ENCODE measurements around the gene CYTH1.

CYTH1 gene

GRCh38 chr17:78797213-78797612 lies 15.1 kb upstream of the CYTH1 start:
- H3K4me1 ChIP-seq (ENCODE audit: insufficient read depth, poor library complexity, severe bottlenecking) = peaks cover under 1% of the 10 kb centered on the region
- no peak overlapping the region for H3K4me3 ChIP-seq (ENCODE audit: severe bottlenecking)
- no peak overlapping the region for H3K27ac ChIP-seq (ENCODE audit: poor library complexity, severe bottlenecking)
- H3K27me3 ChIP-seq (ENCODE audit: insufficient read depth, poor library complexity, severe bottlenecking) = no peaks in the 10 kb centered on the region
- TF ChIP-seq CTCF (IDR thresholded peaks at IDR 0.05; ENCODE audit: poor library complexity, severe bottlenecking) = no peak
- no peaks in the 10 kb centered on the region for H3K9me3 ChIP-seq (ENCODE audit: severe bottlenecking)
- DNase-seq (ENCODE audit: low spot score) (no peak), ATAC-seq (ENCODE audit: low read depth) (no peak)
- peaks cover 66% of the 10 kb centered on the region for H3K36me3 ChIP-seq (ENCODE audit: low read depth)

GRCh38 chr17:78796517-78796900 lies 14.4 kb upstream of the CYTH1 start:
- Histone ChIP-seq H3K27ac (ENCODE audit: poor library complexity, severe bottlenecking) (no peak overlapping the region), H3K4me1 (ENCODE audit: insufficient read depth, poor library complexity, severe bottlenecking) (peaks cover 7% of the 10 kb centered on the region), H3K27me3 (ENCODE audit: insufficient read depth, poor library complexity, severe bottlenecking) (no peaks in the 10 kb centered on the region), H3K4me3 (ENCODE audit: severe bottlenecking) (no peak overlapping the region), H3K36me3 (ENCODE audit: low read depth) (peaks cover 64% of the 10 kb centered on the region), H3K9me3 (ENCODE audit: severe bottlenecking) (no peaks in the 10 kb centered on the region)
- no peak for TF ChIP-seq CTCF (IDR thresholded peaks at IDR 0.05; ENCODE audit: poor library complexity, severe bottlenecking)
- DNase-seq (ENCODE audit: low spot score) = no peak
- ATAC-seq (ENCODE audit: low read depth) = no peak

GRCh38 chr17:78795861-78796516 lies 13.9 kb upstream of the CYTH1 start:
- H3K4me1 ChIP-seq (ENCODE audit: insufficient read depth, poor library complexity, severe bottlenecking) = peaks cover 10% of the 10 kb centered on the region
- TF ChIP-seq CTCF (IDR thresholded peaks at IDR 0.05; ENCODE audit: poor library complexity, severe bottlenecking) = no peak
- peaks cover 59% of the 10 kb centered on the region for H3K36me3 ChIP-seq (ENCODE audit: low read depth)
- no peak overlapping the region for H3K27ac ChIP-seq (ENCODE audit: poor library complexity, severe bottlenecking)
- H3K4me3 ChIP-seq (ENCODE audit: severe bottlenecking) = no peak overlapping the region
- DNase-seq (ENCODE audit: low spot score) = no peak
- H3K9me3 ChIP-seq (ENCODE audit: severe bottlenecking) = no peaks in the 10 kb centered on the region
- H3K27me3 ChIP-seq (ENCODE audit: insufficient read depth, poor library complexity, severe bottlenecking) = no peaks in the 10 kb centered on the region
- ATAC-seq (ENCODE audit: low read depth) = no peak

- Histone ChIP-seq H3K36me3 (ENCODE audit: low read depth) (peaks cover 54% of the 10 kb centered on the region), H3K4me3 (ENCODE audit: severe bottlenecking) (no peak overlapping the region), H3K27ac (ENCODE audit: poor library complexity, severe bottlenecking) (no peak overlapping the region), H3K9me3 (ENCODE audit: severe bottlenecking) (no peaks in the 10 kb centered on the region), H3K27me3 (ENCODE audit: insufficient read depth, poor library complexity, severe bottlenecking) (no peaks in the 10 kb centered on the region), H3K4me1 (ENCODE audit: insufficient read depth, poor library complexity, severe bottlenecking) (peaks cover 10% of the 10 kb centered on the region)
- ATAC-seq (ENCODE audit: low read depth) (no peak), DNase-seq (ENCODE audit: low spot score) (no peak)
- no peak for TF ChIP-seq CTCF (IDR thresholded peaks at IDR 0.05; ENCODE audit: poor library complexity, severe bottlenecking)
Observed at GRCh38 chr17:78794864-78795640, 13.0 kb upstream of the CYTH1 start.

GRCh38 chr17:78794399-78794798 lies 12.3 kb upstream of the CYTH1 start:
- H3K27ac ChIP-seq (ENCODE audit: poor library complexity, severe bottlenecking) = no peak overlapping the region
- H3K9me3 ChIP-seq (ENCODE audit: severe bottlenecking) = no peaks in the 10 kb centered on the region
- TF ChIP-seq CTCF (IDR thresholded peaks at IDR 0.05; ENCODE audit: poor library complexity, severe bottlenecking) = no peak
- DNase-seq (ENCODE audit: low spot score) (no peak), ATAC-seq (ENCODE audit: low read depth) (no peak)
- peaks cover 10% of the 10 kb centered on the region for H3K4me1 ChIP-seq (ENCODE audit: insufficient read depth, poor library complexity, severe bottlenecking)
- H3K36me3 ChIP-seq (ENCODE audit: low read depth) = peaks cover 53% of the 10 kb centered on the region
- no peaks in the 10 kb centered on the region for H3K27me3 ChIP-seq (ENCODE audit: insufficient read depth, poor library complexity, severe bottlenecking)
- no peak overlapping the region for H3K4me3 ChIP-seq (ENCODE audit: severe bottlenecking)

Data from RWPE2 (cell line).